Lung (tissue), 12 donors: ENCODE measurements around the gene LRRC30. TPM values are rescaled to one million over a fixed set of nuclear protein-coding genes. Genes with fewer than 3 reads are reported as not detected.

Experiments used
- ATAC-seq: fragments of 200-7000 bp; cut with Tn5 transposase; one replicate; pipeline ENCODE4 v1.9.1; 2020; ENCODE audit warnings: moderate number of reproducible peaks; ENCODE audit not compliant: insufficient read depth, low FRiP score
- DNase-seq, 3 donors: peaks; one replicate each; pipeline ENCODE4 v3.0.0-alpha.2; 2013 to 2017
- H3K27ac ChIP-seq, 2 donors: one replicate each; pipeline ENCODE4 v1.5.1; 2013; ENCODE audit warnings: mild to moderate bottlenecking in 2 of 2, moderate library complexity in 2 of 2, control low read depth in 1 of 2, inconsistent platforms in 1 of 2, low read depth in 1 of 2, low read length in 1 of 2
- H3K27me3 ChIP-seq, 3 donors: one replicate each; pipeline ENCODE4 v1.5.1; 2013; ENCODE audit warnings: low read length in 2 of 3; ENCODE audit not compliant: control insufficient read depth in 3 of 3, insufficient read depth in 3 of 3
- H3K36me3 ChIP-seq, 4 donors: one replicate each; pipeline ENCODE4 v1.5.1; 2013; ENCODE audit warnings: low read length in 4 of 4, mild to moderate bottlenecking in 1 of 4, moderate library complexity in 1 of 4; ENCODE audit not compliant: control insufficient read depth in 4 of 4, insufficient read depth in 4 of 4
- H3K4me1 ChIP-seq, 5 donors: one replicate each; pipeline ENCODE4 v1.5.1; 2013; ENCODE audit warnings: low read length in 5 of 5, mild to moderate bottlenecking in 2 of 5, moderate library complexity in 1 of 5; ENCODE audit not compliant: control insufficient read depth in 5 of 5, insufficient read depth in 5 of 5
- H3K4me3 ChIP-seq: one replicate; pipeline ENCODE4 v1.5.1; 2013; ENCODE audit warnings: mild to moderate bottlenecking, control low read depth, moderate library complexity
- H3K9ac ChIP-seq, 2 donors: one replicate each; pipeline ENCODE4 v1.5.1; 2013; ENCODE audit warnings: low read length in 2 of 2, control low read depth in 1 of 2; ENCODE audit not compliant: insufficient read depth in 1 of 2
- H3K9me3 ChIP-seq, 4 donors: one replicate each; pipeline ENCODE4 v1.5.1; 2013; ENCODE audit warnings: low read length in 3 of 4, mild to moderate bottlenecking in 1 of 4, moderate library complexity in 1 of 4; ENCODE audit not compliant: control insufficient read depth in 4 of 4, insufficient read depth in 3 of 4
- WGBS, 2 donors: extraction: QIAGEN DNeasy Blood & Tissue Kit; methylation state at CpG; one replicate each; pipeline ENCODE4 v1.1.7; 2013; 5-methylcytosine and 5-hydroxymethylcytosine counted together
- polyA plus RNA-seq, 2 donors: library from polyadenylated mRNA; stranded (reverse); fragments of 200-250 nt; gene quantifications; one replicate each; pipeline ENCODE4 v1.2.1, GENCODE V29; 2013
- total RNA-seq, 2 donors: library from RNA; depleted of rRNA in 1 of 2; stranded (reverse); fragments of >200 nt in 1 of 2; gene quantifications; one replicate each; pipeline ENCODE4 v1.2.1, GENCODE V29; 2014 to 2021
- TF ChIP-seq, protein P1 (sequence below): IDR thresholded peaks from 2 replicates; pipeline ENCODE4 v1.5.1; 2012; ENCODE audit warnings: mild to moderate bottlenecking; ENCODE audit errors: control extremely low read depth, extremely low read depth
- donor health status: control.
- donor health status: control.
- donor health status: Bipolar disorder and iron deficiency.
- donor health status: healthy.
- donor health status: DM: yes; HTN: yes; CAD: no.

Gene LRRC30
- total and polyA plus RNA-seq, 4 donors, result not detected

DNA sequence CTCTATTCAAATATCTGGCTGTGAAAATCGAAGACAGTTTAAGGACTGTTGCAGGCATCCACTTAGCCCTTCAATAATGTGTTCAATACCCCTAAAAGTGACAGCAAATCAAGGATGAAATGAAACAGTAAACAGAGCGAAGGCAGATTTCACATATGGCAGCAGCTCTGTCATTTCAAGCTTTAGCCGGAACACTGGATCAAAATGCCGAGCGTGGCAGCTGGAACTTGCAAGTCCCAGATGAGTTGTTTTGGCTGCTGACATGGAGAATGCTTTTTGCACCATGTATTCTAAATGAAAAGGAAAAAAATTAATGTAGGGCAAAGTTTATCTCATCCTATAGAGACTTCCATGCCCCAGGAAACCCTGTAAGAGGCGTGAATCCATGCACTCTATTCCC, 18.0 kb downstream of the LRRC30 start:
- no peak overlapping the region for H3K4me3 ChIP-seq
- no peak overlapping the region for H3K9ac ChIP-seq
- H3K27ac ChIP-seq, result no peak overlapping the region
- H3K4me1 ChIP-seq, result peaks cover 0 to 21% (median 4%) of the 10 kb centered on the region in 5 donors
- H3K27me3 ChIP-seq, result no peaks in the 10 kb centered on the region
- TF ChIP-seq, protein P1, sequence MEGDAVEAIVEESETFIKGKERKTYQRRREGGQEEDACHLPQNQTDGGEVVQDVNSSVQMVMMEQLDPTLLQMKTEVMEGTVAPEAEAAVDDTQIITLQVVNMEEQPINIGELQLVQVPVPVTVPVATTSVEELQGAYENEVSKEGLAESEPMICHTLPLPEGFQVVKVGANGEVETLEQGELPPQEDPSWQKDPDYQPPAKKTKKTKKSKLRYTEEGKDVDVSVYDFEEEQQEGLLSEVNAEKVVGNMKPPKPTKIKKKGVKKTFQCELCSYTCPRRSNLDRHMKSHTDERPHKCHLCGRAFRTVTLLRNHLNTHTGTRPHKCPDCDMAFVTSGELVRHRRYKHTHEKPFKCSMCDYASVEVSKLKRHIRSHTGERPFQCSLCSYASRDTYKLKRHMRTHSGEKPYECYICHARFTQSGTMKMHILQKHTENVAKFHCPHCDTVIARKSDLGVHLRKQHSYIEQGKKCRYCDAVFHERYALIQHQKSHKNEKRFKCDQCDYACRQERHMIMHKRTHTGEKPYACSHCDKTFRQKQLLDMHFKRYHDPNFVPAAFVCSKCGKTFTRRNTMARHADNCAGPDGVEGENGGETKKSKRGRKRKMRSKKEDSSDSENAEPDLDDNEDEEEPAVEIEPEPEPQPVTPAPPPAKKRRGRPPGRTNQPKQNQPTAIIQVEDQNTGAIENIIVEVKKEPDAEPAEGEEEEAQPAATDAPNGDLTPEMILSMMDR, result no peak
- H3K9me3 ChIP-seq, result no peaks in the 10 kb centered on the region
- H3K36me3 ChIP-seq, result no peaks in the 10 kb centered on the region
- DNase-seq (peak; percentile 59 to 85 (median 78)), ATAC-seq (no peak)
- WGBS, 2 donors, result 78 to 84% methylated on average over 6 of the region's 6 CpGs

DNA sequence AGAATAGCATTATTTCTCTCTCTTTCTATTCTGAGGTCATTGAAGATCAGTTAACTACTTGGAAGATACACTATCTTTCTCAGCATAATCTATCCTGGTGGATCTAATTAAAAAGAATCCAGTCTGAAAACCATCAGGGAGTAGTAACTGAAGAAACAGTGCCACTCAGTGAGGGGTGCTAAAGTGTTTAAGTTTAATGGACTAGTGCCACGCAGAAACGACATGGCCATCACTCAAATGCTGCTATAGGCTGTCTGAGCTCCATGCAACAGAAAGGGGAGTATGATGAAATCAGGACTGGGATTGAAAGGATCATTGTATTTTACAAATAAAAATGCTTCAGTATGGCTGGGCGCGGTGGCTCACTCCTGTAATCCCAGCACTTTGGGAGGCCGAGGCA, 23.3 kb downstream of the LRRC30 start:
- Histone ChIP-seq H3K27me3 (peaks cover 0 to 5% (median 3%) of the 10 kb centered on the region in 3 donors), H3K36me3 (no peaks in the 10 kb centered on the region)
- WGBS, 2 donors, result 90 to 94% methylated on average over 5 of the region's 5 CpGs

DNA sequence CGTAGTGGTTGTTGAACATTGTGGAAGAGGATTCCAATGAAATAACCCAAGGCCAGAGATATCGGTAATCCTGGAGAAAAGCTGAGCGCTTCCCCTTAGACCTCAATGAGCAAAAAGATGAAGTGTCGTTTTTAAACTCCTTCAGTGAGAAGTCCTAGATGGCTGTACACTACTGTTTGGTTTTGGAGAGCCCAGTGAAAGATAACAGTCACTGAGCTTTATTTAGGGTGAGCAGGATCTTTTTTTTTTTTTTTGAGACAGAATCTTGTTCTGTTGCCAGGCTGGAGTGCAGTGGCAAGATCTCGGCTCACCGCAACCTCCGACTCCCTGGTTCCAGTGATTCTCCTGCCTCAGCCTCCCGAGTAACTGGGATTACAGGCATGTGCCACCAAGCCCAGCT, 24.2 kb downstream of the LRRC30 start:
- Histone ChIP-seq H3K4me1 (peaks cover 0 to 5% (median 0%) of the 10 kb centered on the region in 5 donors), H3K27ac (no peak overlapping the region), H3K9ac (no peak overlapping the region), H3K4me3 (no peak overlapping the region), H3K36me3 (no peaks in the 10 kb centered on the region), H3K9me3 (no peaks in the 10 kb centered on the region), H3K27me3 (peaks cover 0 to 5% (median 3%) of the 10 kb centered on the region in 3 donors)
- DNase-seq, result no peak
- 93 to 96% methylated on average over 8 of the region's 8 CpGs for WGBS, 2 donors
- TF ChIP-seq, protein P1, result no peak
- ATAC-seq, result no peak

More for the DNA sequence above, 23.3 kb downstream of the LRRC30 start:
- no peak for DNase-seq
- TF ChIP-seq, protein P1, result no peak
- ATAC-seq, result no peak
- Histone ChIP-seq H3K9ac (no peak overlapping the region), H3K4me3 (no peak overlapping the region), H3K27ac (no peak overlapping the region), H3K4me1 (peaks cover 0 to 9% (median 4%) of the 10 kb centered on the region in 5 donors), H3K9me3 (no peaks in the 10 kb centered on the region)

DNA sequence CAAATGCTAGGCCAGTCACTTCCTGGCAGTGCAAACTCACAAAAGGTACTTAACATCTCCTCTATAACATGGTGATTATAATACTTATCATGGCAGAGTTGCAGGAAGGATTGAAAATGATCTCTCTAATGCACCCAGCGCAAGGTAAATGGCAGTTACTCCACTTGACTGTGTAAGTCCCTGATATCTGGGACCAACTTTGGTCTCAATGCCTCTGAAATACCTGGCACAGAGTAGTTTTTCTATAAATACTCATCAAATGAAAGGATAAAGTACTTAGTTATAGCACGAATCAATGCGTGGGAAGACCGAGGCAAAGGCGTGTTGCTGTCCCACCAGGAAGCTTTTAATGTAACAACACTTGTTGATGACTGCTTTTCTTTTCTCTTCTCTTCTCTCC, 24.8 kb downstream of the LRRC30 start:
- H3K9me3 ChIP-seq, result no peaks in the 10 kb centered on the region
- H3K36me3 ChIP-seq, result no peaks in the 10 kb centered on the region
- H3K9ac ChIP-seq, result no peak overlapping the region
- H3K27ac ChIP-seq, result no peak overlapping the region
- H3K27me3 ChIP-seq, result peaks cover 0 to 5% (median 3%) of the 10 kb centered on the region in 3 donors
- no peak overlapping the region for H3K4me3 ChIP-seq
- no peak for ATAC-seq
- TF ChIP-seq, protein P1, result no peak
- WGBS, 2 donors, result 96% methylated on average over 5 of the region's 5 CpGs
- no peak for DNase-seq
- peaks cover 0 to 5% (median 0%) of the 10 kb centered on the region in 5 donors for H3K4me1 ChIP-seq
